Keratinocyte (primary cell): ENCODE data around the gene CRHR2.

ENCODE experiments used
- EZH2 ChIP-seq: IDR thresholded peaks from one replicate; pipeline ENCODE4 v1.6.1; 2012; ENCODE audit warnings: inconsistent platforms, mild to moderate bottlenecking, low read length, moderate library complexity
- TF ChIP-seq, protein P1 (sequence below), 3 experiments: IDR thresholded peaks in 1 of 3; conservative IDR thresholded peaks in 1 of 3; optimal IDR thresholded peaks in 1 of 3; 2 replicates in 2 of 3; 3 replicates in 1 of 3; pipeline versions ENCODE3 to v1.5.1; 2011; ENCODE audit warnings: low read length in 3 of 3, mild to moderate bottlenecking in 3 of 3, moderate library complexity in 2 of 3, control low read depth in 1 of 3, inconsistent platforms in 1 of 3; ENCODE audit not compliant: insufficient read depth in 2 of 3; ENCODE audit errors: extremely low read depth in 1 of 3

DNA sequence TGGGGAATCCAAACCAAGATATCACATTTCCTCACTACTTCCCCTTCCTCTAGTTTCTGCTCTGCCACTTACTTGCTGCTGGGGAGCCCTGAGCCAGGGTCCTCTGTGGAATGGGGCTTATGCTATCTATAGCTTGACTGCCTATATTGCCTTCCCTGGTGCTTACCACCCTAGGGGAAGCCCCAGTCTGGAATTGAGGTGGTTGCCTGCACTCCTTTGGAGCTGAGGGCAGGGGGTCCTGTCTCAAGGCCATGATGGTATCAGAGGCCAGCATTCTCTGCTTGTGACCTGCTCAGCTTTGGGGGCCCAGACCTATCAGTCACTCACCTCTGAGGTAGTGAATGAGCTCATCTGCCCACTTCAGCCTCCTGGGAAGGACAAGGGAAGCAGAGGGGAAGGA is 40.4 kb upstream of the CRHR2 start:
- TF ChIP-seq, protein P1, sequence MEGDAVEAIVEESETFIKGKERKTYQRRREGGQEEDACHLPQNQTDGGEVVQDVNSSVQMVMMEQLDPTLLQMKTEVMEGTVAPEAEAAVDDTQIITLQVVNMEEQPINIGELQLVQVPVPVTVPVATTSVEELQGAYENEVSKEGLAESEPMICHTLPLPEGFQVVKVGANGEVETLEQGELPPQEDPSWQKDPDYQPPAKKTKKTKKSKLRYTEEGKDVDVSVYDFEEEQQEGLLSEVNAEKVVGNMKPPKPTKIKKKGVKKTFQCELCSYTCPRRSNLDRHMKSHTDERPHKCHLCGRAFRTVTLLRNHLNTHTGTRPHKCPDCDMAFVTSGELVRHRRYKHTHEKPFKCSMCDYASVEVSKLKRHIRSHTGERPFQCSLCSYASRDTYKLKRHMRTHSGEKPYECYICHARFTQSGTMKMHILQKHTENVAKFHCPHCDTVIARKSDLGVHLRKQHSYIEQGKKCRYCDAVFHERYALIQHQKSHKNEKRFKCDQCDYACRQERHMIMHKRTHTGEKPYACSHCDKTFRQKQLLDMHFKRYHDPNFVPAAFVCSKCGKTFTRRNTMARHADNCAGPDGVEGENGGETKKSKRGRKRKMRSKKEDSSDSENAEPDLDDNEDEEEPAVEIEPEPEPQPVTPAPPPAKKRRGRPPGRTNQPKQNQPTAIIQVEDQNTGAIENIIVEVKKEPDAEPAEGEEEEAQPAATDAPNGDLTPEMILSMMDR (optimal IDR thresholded peaks at IDR 0.05 in 1 of 3, IDR thresholded peaks at IDR 0.05 in 1 of 3, conservative IDR thresholded peaks at IDR 0.05 in 1 of 3; ENCODE audit: extremely low read depth in 1 of 3, insufficient read depth in 2 of 3, low read length in 3 of 3), result no peak
- TF ChIP-seq EZH2, result no peak
